Left lung (tissue), 10 donors: ENCODE measurements around the gene OVCA2. TPM values are rescaled to one million over a fixed set of nuclear protein-coding genes. Genes with fewer than 3 reads are reported as not detected.

Experiments
- ATAC-seq: fragments of 200-7000 bp; cut with Tn5 transposase; one replicate; pipeline ENCODE4 v1.9.1; 2020; ENCODE audit warnings: moderate library complexity
- DNase-seq, 4 donors: peaks; one replicate each; pipeline ENCODE4 v3.0.0-alpha.2; 2013 to 2020
- H3K27ac ChIP-seq, 2 donors: fragments of 200-600 bp; sonication (generic) in 1 of 2; one replicate each; pipeline versions ENCODE4 v1.5.0 to v1.8.0; 2020 to 2021
- H3K27me3 ChIP-seq, 2 donors: fragments of 200-600 bp; sonication (generic) in 1 of 2; one replicate each; pipeline versions ENCODE4 v1.5.0 to v1.8.0; 2020 to 2021
- H3K36me3 ChIP-seq, 2 donors: fragments of 200-600 bp; sonication (generic) in 1 of 2; one replicate each; pipeline versions ENCODE4 v1.5.0 to v1.8.0; 2020 to 2021
- H3K4me1 ChIP-seq, 2 donors: fragments of 200-600 bp; one replicate each; pipeline ENCODE4 v1.8.0; 2021
- H3K4me3 ChIP-seq, 2 donors: fragments of 200-600 bp; sonication (generic) in 1 of 2; one replicate each; pipeline versions ENCODE4 v1.5.0 to v1.8.0; 2020 to 2021; ENCODE audit warnings: mild to moderate bottlenecking in 1 of 2
- H3K9me3 ChIP-seq, 2 donors: fragments of 200-600 bp; sonication (generic) in 1 of 2; one replicate each; pipeline versions ENCODE4 v1.5.0 to v1.8.0; 2020 to 2021
- intact Hi-C, 2 donors: fragments of 100-400 bp; cut with DNase I; formaldehyde crosslinking; loops; one replicate each; pipeline versions ENCODE4 v1.11.2 to v1.14.2; 2022
- polyA plus RNA-seq, 6 donors: library from polyadenylated mRNA; unstranded; fragments of 120-200 nt; gene quantifications; one replicate each; pipeline ENCODE4 v1.2.1, GENCODE V29; 2013; ENCODE audit not compliant: insufficient read length in 6 of 6
- total RNA-seq, 2 donors: library from RNA; stranded (reverse); fragmentation: NEBNext Ultra II Directional; extraction: Animal tissue kit (Norgen Biotek cat#: 25700); gene quantifications; one replicate each; pipeline ENCODE4 v1.2.1, GENCODE V29; 2021
- TF ChIP-seq, protein P1 (sequence below), 2 donors: fragments of 200-600 bp; sonication (generic) in 1 of 2; IDR thresholded peaks; one replicate each; pipeline versions ENCODE4 v1.5.0 to v1.8.0; 2021; ENCODE audit warnings: antibody characterized with exemption in 2 of 2
- donor health status: DM: no; HTN: yes; CAD: no.
- donor health status: DM: no; HTN: no; CAD: no.

Gene OVCA2
- total and polyA plus RNA-seq, 8 donors: 8.1 to 28.7 (median 11.2) TPM

DNA sequence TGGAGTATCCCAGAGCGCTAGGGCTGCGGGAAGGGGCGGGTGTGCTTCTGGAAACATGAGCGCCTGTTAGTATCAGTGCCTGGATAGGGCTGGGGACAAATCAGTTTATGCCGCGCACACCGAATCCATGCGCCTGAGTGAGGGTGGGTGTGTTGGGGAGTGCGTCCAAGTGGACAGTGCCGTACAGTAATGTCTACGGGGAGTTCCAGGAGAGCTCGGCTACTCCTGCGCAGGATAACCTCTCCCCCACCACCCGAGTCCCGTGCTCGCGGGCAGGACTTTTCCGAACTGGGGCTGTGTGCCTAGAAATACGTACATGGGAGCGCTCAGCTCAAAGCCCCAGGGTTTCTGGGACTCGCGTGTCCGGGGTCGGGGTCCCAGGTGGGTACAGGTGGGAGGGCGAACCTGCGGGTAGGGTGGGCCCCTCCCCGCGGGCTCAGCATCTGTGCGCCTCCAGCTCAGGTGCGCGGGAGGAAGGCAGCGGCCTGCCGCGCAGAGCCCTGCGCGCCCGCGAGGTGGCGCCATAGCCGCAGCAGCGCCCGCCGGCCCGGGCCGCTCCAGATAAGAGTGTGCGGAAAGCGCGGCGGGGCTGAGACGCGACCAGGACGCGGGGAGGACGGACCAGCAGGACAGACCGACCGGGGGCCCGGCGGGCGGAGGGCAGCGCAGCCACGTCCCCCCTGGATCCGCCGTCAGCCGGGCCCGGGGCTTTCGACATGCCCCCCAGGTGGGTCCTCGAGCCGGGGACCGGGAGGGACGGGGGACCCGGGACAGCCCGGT lies 12.9 kb downstream of the OVCA2 start, which contains the start of gene HIC1:
Gene HIC1, plus strand, starts transcription at position 592 of the 780 bp plus-strand sequence. CDS start 1,588 bp downstream, outside the sequence.
- DNase-seq (peak; percentile 73 to 96 (median 84)), ATAC-seq (peak; percentile 71)
- peak within 1 kb of the TSS; percentile 56 to 57 for H3K4me3 ChIP-seq
- H3K9me3 ChIP-seq: no peaks in the 10 kb centered on the region
- intact Hi-C loops: loop anchor here in 1 of 2 donors (5.0 kb wide), 1 partner anchor 188 kb away; no protein-coding TSS in a partner anchor
- TF ChIP-seq, protein P1, sequence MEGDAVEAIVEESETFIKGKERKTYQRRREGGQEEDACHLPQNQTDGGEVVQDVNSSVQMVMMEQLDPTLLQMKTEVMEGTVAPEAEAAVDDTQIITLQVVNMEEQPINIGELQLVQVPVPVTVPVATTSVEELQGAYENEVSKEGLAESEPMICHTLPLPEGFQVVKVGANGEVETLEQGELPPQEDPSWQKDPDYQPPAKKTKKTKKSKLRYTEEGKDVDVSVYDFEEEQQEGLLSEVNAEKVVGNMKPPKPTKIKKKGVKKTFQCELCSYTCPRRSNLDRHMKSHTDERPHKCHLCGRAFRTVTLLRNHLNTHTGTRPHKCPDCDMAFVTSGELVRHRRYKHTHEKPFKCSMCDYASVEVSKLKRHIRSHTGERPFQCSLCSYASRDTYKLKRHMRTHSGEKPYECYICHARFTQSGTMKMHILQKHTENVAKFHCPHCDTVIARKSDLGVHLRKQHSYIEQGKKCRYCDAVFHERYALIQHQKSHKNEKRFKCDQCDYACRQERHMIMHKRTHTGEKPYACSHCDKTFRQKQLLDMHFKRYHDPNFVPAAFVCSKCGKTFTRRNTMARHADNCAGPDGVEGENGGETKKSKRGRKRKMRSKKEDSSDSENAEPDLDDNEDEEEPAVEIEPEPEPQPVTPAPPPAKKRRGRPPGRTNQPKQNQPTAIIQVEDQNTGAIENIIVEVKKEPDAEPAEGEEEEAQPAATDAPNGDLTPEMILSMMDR (IDR thresholded peaks at IDR 0.05): peak; percentile 97 to 99
- peak within 1 kb of the TSS; percentile 81 to 82 for H3K27ac ChIP-seq
- peaks cover 13 to 86% of the 10 kb centered on the region in 2 donors for H3K27me3 ChIP-seq
- H3K4me1 ChIP-seq: peaks cover 33 to 84% of the 10 kb centered on the region in 2 donors
- H3K36me3 ChIP-seq: peaks cover 0 to 14% of the 10 kb centered on the region in 2 donors

DNA sequence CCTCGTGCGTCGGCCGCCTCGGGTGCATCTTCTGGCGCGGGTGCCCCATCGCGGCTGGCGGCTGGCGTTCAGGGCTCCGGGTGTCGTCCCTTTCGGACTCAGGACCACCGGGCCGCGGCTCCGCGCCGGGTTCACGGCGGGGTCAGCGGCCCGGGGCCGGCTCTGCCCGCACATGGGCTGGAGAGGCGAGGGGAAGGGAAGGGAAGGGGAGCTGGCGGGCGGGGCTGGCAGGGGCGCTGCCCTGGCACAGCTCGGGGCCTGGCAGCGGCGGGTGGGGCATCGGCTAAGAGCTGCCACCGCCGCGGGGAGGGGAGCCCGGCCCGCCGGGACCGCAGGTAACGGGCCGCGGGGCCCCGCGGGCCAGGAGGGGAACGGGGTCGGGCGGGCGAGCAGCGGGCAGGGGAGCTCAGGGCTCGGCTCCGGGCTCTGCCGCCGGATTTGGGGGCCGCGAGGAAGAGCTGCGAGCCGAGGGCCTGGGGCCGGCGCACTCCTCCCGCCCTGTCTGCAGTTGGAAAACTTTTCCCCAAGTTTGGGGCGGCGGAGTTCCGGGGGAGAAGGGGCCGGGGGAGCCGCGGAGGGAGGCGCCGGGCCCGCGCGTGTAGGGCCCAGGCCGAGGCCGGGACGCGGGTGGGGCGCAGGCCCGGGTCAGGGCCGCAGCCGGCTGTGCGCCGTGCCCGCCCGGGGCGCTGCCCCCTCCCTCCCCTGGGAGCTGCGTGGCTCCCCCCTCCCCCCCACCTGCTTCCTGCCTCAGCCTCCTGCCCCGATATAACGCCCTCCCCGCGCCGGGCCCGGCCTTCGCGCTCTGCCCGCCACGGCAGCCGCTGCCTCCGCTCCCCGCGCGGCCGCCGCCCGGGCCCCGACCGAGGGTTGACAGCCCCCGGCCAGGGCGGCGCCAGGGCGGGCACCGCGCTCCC lies 13.7 kb downstream of the OVCA2 start:
- ATAC-seq (no peak), DNase-seq (peak in 3 of 4 donors; percentile 46 to 87 (median 56))
- Histone ChIP-seq H3K27me3 (peaks cover 12 to 81% of the 10 kb centered on the region in 2 donors), H3K4me1 (peaks cover 32 to 86% of the 10 kb centered on the region in 2 donors), H3K27ac (peak overlapping the region; percentile 81 to 82), H3K4me3 (peak overlapping the region; percentile 56 to 57), H3K9me3 (no peaks in the 10 kb centered on the region), H3K36me3 (peaks cover 0 to 22% of the 10 kb centered on the region in 2 donors)
- intact Hi-C loops: loop anchor here in 1 of 2 donors (5.0 kb wide), 1 partner anchor 187 kb away; no protein-coding TSS in a partner anchor
- TF ChIP-seq, protein P1 (IDR thresholded peaks at IDR 0.05): no peak

DNA sequence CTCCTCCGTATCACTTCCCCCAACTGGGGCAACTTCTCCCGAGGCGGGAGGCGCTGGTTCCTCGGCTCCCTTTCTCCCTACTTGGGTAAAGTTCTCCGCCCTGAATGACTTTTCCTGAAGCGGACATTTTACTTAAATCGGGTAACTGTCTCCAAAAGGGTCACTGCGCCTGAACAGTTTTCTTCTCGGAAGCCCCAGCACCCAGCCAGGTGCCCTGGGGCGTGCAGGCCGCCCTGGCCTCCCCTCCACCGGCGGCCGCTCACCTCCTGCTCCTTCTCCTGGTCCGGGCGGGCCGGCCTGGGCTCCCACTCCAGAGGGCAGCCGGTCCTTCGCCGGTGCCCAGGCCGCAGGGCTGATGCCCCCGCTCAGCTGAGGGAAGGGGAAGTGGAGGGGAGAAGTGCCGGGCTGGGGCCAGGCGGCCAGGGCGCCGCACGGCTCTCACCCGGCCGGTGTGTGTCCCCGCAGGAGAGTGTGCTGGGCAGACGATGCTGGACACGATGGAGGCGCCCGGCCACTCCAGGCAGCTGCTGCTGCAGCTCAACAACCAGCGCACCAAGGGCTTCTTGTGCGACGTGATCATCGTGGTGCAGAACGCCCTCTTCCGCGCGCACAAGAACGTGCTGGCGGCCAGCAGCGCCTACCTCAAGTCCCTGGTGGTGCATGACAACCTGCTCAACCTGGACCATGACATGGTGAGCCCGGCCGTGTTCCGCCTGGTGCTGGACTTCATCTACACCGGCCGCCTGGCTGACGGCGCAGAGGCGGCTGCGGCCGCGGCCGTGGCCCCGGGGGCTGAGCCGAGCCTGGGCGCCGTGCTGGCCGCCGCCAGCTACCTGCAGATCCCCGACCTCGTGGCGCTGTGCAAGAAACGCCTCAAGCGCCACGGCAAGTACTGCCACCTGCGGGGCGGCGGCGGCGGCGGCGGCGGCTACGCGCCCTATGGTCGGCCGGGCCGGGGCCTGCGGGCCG lies 14.7 kb downstream of the OVCA2 start:
- Histone ChIP-seq H3K36me3 (peaks cover 0 to 31% of the 10 kb centered on the region in 2 donors), H3K4me1 (peaks cover 24 to 77% of the 10 kb centered on the region in 2 donors), H3K9me3 (no peaks in the 10 kb centered on the region), H3K27me3 (peaks cover 8 to 72% of the 10 kb centered on the region in 2 donors), H3K4me3 (peak overlapping the region; percentile 56 to 57), H3K27ac (peak overlapping the region; percentile 78 to 82)
- intact Hi-C loops: loop anchor here in 1 of 2 donors (5.0 kb wide), 1 partner anchor 186 kb away; no protein-coding TSS in a partner anchor
- ATAC-seq (no peak), DNase-seq (peak; percentile 49 to 92 (median 58))
- TF ChIP-seq, protein P1 (IDR thresholded peaks at IDR 0.05): peak in 1 of 2 donors; percentile 11

DNA sequence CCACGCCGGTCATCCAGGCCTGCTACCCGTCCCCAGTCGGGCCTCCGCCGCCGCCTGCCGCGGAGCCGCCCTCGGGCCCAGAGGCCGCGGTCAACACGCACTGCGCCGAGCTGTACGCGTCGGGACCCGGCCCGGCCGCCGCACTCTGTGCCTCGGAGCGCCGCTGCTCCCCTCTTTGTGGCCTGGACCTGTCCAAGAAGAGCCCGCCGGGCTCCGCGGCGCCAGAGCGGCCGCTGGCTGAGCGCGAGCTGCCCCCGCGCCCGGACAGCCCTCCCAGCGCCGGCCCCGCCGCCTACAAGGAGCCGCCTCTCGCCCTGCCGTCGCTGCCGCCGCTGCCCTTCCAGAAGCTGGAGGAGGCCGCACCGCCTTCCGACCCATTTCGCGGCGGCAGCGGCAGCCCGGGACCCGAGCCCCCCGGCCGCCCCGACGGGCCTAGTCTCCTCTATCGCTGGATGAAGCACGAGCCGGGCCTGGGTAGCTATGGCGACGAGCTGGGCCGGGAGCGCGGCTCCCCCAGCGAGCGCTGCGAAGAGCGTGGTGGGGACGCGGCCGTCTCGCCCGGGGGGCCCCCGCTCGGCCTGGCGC lies 15.4 kb downstream of the OVCA2 start:
- DNase-seq: peak in 2 of 4 donors; percentile 30 to 85
- intact Hi-C loops: loop anchor here in 1 of 2 donors (5.0 kb wide), 1 partner anchor 185 kb away; no protein-coding TSS in a partner anchor

More for the DNA sequence above, 15.4 kb downstream of the OVCA2 start:
- H3K27me3 ChIP-seq: peaks cover 8 to 64% of the 10 kb centered on the region in 2 donors
- no peaks in the 10 kb centered on the region for H3K9me3 ChIP-seq
- peaks cover 0 to 36% of the 10 kb centered on the region in 2 donors for H3K36me3 ChIP-seq
- peak overlapping the region; percentile 66 to 82 for H3K27ac ChIP-seq
- no peak for ATAC-seq
- TF ChIP-seq, protein P1 (IDR thresholded peaks at IDR 0.05): no peak
- peak overlapping the region; percentile 19 to 57 for H3K4me3 ChIP-seq
- H3K4me1 ChIP-seq: peaks cover 26 to 74% of the 10 kb centered on the region in 2 donors
